WTC11 (cell line): ENCODE measurements around the gene TUBB1. TPM values are rescaled to one million over a fixed set of nuclear protein-coding genes. Genes with fewer than 3 reads are reported as not detected.

Experiments
- ATAC-seq: fragments of 200-7000 bp; cut with Tn5 transposase; 2 replicates; pipeline ENCODE4 v1.10.0; 2021; ENCODE audit warnings: mild to moderate bottlenecking, moderate library complexity
- CTCF ChIA-PET: fragments of 300-600 bp; sonication (Branson Sonifier 250); formaldehyde crosslinking; loops from one replicate; lab custom pipeline; 2021; ENCODE audit warnings: antibody characterized with exemption; lab: Charles Lee
- POLR2A ChIA-PET: fragments of 350-600 bp; sonication (Branson Sonifier 250); formaldehyde crosslinking; loops from one replicate; lab custom pipeline; 2021; ENCODE audit warnings: antibody characterized with exemption; lab: Charles Lee
- DNase-seq: peaks from one replicate; pipeline ENCODE4 v3.0.0; 2021; ENCODE audit warnings: low spot score
- H3K27ac Mint-ChIP-seq: 2 replicates; pipeline ENCODE4 v1.8.0; 2021; ENCODE audit warnings: mixed read lengths
- H3K27me3 Mint-ChIP-seq: 2 replicates; pipeline ENCODE4 v1.8.0; 2021; ENCODE audit warnings: low read depth, mild to moderate bottlenecking, moderate library complexity, mixed read lengths
- H3K36me3 Mint-ChIP-seq: 2 replicates; pipeline ENCODE4 v1.8.0; 2021; ENCODE audit warnings: mixed read lengths
- H3K4me1 Mint-ChIP-seq: 2 replicates; pipeline ENCODE4 v1.8.0; 2022; ENCODE audit warnings: mixed read lengths
- H3K4me3 Mint-ChIP-seq: 2 replicates; pipeline ENCODE4 v1.8.0; 2021; ENCODE audit warnings: mild to moderate bottlenecking, moderate library complexity, mixed read lengths
- H3K9me3 Mint-ChIP-seq: 2 replicates; pipeline ENCODE4 v1.8.0; 2021; ENCODE audit warnings: mixed read lengths
- ATF1 ChIP-seq: sonication (generic); formaldehyde crosslinking; IDR thresholded peaks from 2 replicates; pipeline ENCODE4 v1.8.1; 2023; ENCODE audit warnings: mild to moderate bottlenecking, moderate library complexity, missing genetic modification reagents
- E2F1 ChIP-seq: sonication (generic); formaldehyde crosslinking; IDR thresholded peaks from 2 replicates; pipeline ENCODE4 v1.8.0; 2022; ENCODE audit warnings: mild to moderate bottlenecking, missing genetic modification reagents
- FOXJ3 ChIP-seq: sonication (generic); formaldehyde crosslinking; IDR thresholded peaks from 2 replicates; pipeline ENCODE4 v1.9.0; 2021; ENCODE audit warnings: missing genetic modification reagents, mild to moderate bottlenecking, borderline replicate concordance
- FOXK1 ChIP-seq: sonication (generic); formaldehyde crosslinking; IDR thresholded peaks from 2 replicates; pipeline ENCODE4 v1.8.0; 2022; ENCODE audit warnings: mild to moderate bottlenecking, moderate library complexity, missing genetic modification reagents
- GTF2I ChIP-seq: fragments of 250-450 bp; sonication (Bioruptor Pico); conservative IDR thresholded peaks from 2 replicates; pipeline ENCODE4 v1.4.0; 2021; ENCODE audit warnings: mild to moderate bottlenecking
- MYBL2 ChIP-seq: sonication (generic); formaldehyde crosslinking; IDR thresholded peaks from 2 replicates; pipeline ENCODE4 v1.8.1; 2023; ENCODE audit warnings: mild to moderate bottlenecking, moderate library complexity, missing genetic modification reagents
- OVOL2 ChIP-seq: fragments of 250-450 bp; sonication (Bioruptor Pico); IDR thresholded peaks from 2 replicates; pipeline ENCODE4 v1.9.0; 2021; ENCODE audit warnings: mild to moderate bottlenecking, borderline replicate concordance
- SOX15 ChIP-seq: fragments of 250-450 bp; sonication (Bioruptor Pico); IDR thresholded peaks from 2 replicates; pipeline ENCODE4 v1.9.0; 2021; ENCODE audit warnings: mild to moderate bottlenecking
- TEAD1 ChIP-seq: sonication (generic); formaldehyde crosslinking; IDR thresholded peaks from 2 replicates; pipeline ENCODE4 v1.8.0; 2022; ENCODE audit warnings: mild to moderate bottlenecking, missing genetic modification reagents
- USF2 ChIP-seq: sonication (generic); formaldehyde crosslinking; IDR thresholded peaks from 2 replicates; pipeline ENCODE4 v1.8.1; 2023; ENCODE audit warnings: mild to moderate bottlenecking, missing genetic modification reagents, moderate library complexity
- ZNF121 ChIP-seq: sonication (generic); formaldehyde crosslinking; IDR thresholded peaks from 2 replicates; pipeline ENCODE4 v1.8.0; 2023; ENCODE audit warnings: missing genetic modification reagents
- ZNF263 ChIP-seq: sonication (generic); formaldehyde crosslinking; IDR thresholded peaks from 2 replicates; pipeline ENCODE4 v1.8.1; 2022; ENCODE audit warnings: low read depth, mild to moderate bottlenecking, moderate library complexity, missing genetic modification reagents
- ZNF317 ChIP-seq: sonication (generic); formaldehyde crosslinking; IDR thresholded peaks from 2 replicates; pipeline ENCODE4 v1.8.1; 2023; ENCODE audit warnings: low read depth, mild to moderate bottlenecking, moderate library complexity, missing genetic modification reagents, borderline replicate concordance
- ZNF396 ChIP-seq: fragments of 250-450 bp; sonication (Bioruptor Pico); IDR thresholded peaks from 2 replicates; pipeline ENCODE4 v1.8.0; 2021; ENCODE audit warnings: mild to moderate bottlenecking, moderate library complexity, borderline replicate concordance
- ZNF416 ChIP-seq: fragments of 250-450 bp; sonication (Bioruptor Pico); IDR thresholded peaks from 2 replicates; pipeline ENCODE4 v1.9.0; 2021; ENCODE audit warnings: mild to moderate bottlenecking, inconsistent platforms
- ZNF671 ChIP-seq: fragments of 250-450 bp; sonication (Bioruptor Pico); IDR thresholded peaks from 2 replicates; pipeline ENCODE4 v1.8.0; 2021; ENCODE audit warnings: mild to moderate bottlenecking
- ZSCAN18 ChIP-seq: fragments of 250-450 bp; sonication (Bioruptor Pico); IDR thresholded peaks from 2 replicates; pipeline ENCODE4 v2.1.2; 2022; ENCODE audit warnings: mild to moderate bottlenecking, moderate library complexity
- total RNA-seq: library from RNA; stranded (reverse); gene quantifications from 3 replicates; pipeline ENCODE4 v1.2.3, GENCODE V29; 2021
- TF ChIP-seq, protein P1 (sequence below): sonication (generic); formaldehyde crosslinking; IDR thresholded peaks from 2 replicates; pipeline ENCODE4 v1.8.0; 2022; ENCODE audit warnings: mild to moderate bottlenecking, missing genetic modification reagents
- TF ChIP-seq, protein P2 (sequence below): fragments of 250-450 bp; sonication (Bioruptor Pico); conservative IDR thresholded peaks from 2 replicates; pipeline ENCODE4 v1.9.0; 2021; ENCODE audit warnings: mild to moderate bottlenecking
- TF ChIP-seq, protein P3 (sequence below): sonication (generic); formaldehyde crosslinking; IDR thresholded peaks from 2 replicates; pipeline ENCODE4 v1.8.1; 2023; ENCODE audit warnings: mild to moderate bottlenecking, missing genetic modification reagents, borderline replicate concordance
- TF ChIP-seq, protein P4 (sequence below): sonication (generic); formaldehyde crosslinking; IDR thresholded peaks from 2 replicates; pipeline ENCODE4 v1.8.0; 2023; ENCODE audit warnings: mild to moderate bottlenecking, missing genetic modification reagents

TUBB1 gene
- total RNA-seq, 1 experiment from 2014 or later, result not detected

- Mint-ChIP-seq H3K4me3 (no peak overlapping the region), H3K9me3 (peaks cover 28% of the 10 kb centered on the region), H3K27me3 (peaks cover 3% of the 10 kb centered on the region), H3K36me3 (peaks cover 10% of the 10 kb centered on the region), H3K27ac (no peak overlapping the region), H3K4me1 (no peaks in the 10 kb centered on the region; the same call in 1 of the 2 replicates)
- CTCF ChIA-PET, result interaction anchor here (0.9 kb wide), 1 partner anchor 9 kb away, joined by 4 read pairs; no protein-coding TSS in a partner anchor
- no peak for TF ChIP-seq ZNF121 (CRISPR knock-in tag)
- no peak for TF ChIP-seq MYBL2
- TF ChIP-seq SOX15, result no peak
- TF ChIP-seq FOXK1 (CRISPR knock-in tag), result no peak
- TF ChIP-seq, protein P1, sequence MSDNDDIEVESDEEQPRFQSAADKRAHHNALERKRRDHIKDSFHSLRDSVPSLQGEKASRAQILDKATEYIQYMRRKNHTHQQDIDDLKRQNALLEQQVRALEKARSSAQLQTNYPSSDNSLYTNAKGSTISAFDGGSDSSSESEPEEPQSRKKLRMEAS (CRISPR knock-in tag), result no peak
- no peak for TF ChIP-seq ZNF416 (CRISPR knock-in tag)
- TF ChIP-seq E2F1 (CRISPR knock-in tag), result no peak
- no peak for TF ChIP-seq ZNF671 (CRISPR knock-in tag)
- TF ChIP-seq, protein P2, sequence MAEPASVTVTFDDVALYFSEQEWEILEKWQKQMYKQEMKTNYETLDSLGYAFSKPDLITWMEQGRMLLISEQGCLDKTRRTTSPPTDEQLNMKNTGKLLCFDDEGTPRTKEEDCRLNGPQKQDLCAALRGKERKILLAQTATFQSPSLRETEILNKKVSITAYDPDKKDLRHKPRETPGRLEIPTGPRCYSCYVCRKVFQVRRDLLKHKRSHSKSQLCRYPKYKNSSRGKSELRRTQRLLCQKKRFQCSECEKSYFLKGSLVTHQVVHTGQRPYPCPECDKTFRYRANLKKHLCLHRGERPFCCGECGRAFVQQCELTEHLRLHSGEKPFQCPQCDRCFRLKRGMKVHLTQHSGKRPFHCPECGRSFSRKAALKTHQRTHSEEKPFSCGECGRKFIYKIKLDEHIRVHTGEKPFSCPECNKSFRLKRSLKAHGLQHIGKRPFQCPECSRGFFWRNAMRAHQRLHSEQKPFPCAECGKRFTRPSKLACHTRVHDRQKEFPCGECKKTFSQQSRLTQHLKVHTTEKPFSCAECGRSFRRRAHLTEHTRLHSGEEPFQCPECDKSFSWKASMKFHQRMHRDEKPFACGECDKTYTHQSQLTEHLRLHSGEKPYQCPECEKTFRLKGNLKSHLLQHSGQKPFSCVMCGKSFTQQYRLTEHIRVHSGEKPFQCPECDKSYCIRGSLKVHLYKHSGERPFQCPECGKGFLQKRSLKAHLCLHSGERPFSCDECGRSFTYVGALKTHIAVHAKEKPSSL (CRISPR knock-in tag), result no peak
- TF ChIP-seq, protein P3, sequence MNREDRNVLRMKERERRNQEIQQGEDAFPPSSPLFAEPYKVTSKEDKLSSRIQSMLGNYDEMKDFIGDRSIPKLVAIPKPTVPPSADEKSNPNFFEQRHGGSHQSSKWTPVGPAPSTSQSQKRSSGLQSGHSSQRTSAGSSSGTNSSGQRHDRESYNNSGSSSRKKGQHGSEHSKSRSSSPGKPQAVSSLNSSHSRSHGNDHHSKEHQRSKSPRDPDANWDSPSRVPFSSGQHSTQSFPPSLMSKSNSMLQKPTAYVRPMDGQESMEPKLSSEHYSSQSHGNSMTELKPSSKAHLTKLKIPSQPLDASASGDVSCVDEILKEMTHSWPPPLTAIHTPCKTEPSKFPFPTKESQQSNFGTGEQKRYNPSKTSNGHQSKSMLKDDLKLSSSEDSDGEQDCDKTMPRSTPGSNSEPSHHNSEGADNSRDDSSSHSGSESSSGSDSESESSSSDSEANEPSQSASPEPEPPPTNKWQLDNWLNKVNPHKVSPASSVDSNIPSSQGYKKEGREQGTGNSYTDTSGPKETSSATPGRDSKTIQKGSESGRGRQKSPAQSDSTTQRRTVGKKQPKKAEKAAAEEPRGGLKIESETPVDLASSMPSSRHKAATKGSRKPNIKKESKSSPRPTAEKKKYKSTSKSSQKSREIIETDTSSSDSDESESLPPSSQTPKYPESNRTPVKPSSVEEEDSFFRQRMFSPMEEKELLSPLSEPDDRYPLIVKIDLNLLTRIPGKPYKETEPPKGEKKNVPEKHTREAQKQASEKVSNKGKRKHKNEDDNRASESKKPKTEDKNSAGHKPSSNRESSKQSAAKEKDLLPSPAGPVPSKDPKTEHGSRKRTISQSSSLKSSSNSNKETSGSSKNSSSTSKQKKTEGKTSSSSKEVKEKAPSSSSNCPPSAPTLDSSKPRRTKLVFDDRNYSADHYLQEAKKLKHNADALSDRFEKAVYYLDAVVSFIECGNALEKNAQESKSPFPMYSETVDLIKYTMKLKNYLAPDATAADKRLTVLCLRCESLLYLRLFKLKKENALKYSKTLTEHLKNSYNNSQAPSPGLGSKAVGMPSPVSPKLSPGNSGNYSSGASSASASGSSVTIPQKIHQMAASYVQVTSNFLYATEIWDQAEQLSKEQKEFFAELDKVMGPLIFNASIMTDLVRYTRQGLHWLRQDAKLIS, result no peak
- DNase-seq (no peak), ATAC-seq (no peak)
- POLR2A ChIA-PET, result no interaction called here
Observed at GRCh38 chr20:58971429-58971828, 47.8 kb upstream of the TUBB1 start.

DNA sequence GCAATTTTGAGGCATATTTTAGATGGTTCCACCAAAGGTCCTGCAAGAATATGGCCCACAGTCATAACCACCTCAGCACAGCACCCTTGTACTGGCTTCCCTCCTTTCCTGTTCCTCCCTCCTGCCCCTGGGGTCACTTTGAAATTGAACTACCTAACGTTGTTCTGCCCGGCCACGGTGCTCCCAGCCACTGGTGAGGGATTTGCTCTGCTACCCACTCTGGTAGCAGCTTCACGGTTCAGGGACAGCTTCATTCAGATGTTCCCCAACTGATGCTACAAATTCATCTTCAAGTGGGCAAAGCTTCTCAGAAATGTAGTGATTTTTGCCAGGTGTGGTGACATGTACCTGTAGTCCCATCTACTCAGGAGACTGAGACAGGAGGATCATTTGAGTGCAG lies 46.0 kb upstream of the TUBB1 start:
- H3K27me3 Mint-ChIP-seq, result peaks cover 6% of the 10 kb centered on the region
- CTCF ChIA-PET, result no interaction called here
- DNase-seq, result no peak
- no peak for TF ChIP-seq ATF1 (CRISPR knock-in tag)
- TF ChIP-seq GTF2I, result no peak
- TF ChIP-seq, protein P2 (CRISPR knock-in tag), result no peak
- no peak for TF ChIP-seq TEAD1 (CRISPR knock-in tag)
- TF ChIP-seq ZNF263, result no peak
- TF ChIP-seq ZNF416 (CRISPR knock-in tag), result no peak
- TF ChIP-seq FOXJ3, result no peak
- TF ChIP-seq, protein P4, sequence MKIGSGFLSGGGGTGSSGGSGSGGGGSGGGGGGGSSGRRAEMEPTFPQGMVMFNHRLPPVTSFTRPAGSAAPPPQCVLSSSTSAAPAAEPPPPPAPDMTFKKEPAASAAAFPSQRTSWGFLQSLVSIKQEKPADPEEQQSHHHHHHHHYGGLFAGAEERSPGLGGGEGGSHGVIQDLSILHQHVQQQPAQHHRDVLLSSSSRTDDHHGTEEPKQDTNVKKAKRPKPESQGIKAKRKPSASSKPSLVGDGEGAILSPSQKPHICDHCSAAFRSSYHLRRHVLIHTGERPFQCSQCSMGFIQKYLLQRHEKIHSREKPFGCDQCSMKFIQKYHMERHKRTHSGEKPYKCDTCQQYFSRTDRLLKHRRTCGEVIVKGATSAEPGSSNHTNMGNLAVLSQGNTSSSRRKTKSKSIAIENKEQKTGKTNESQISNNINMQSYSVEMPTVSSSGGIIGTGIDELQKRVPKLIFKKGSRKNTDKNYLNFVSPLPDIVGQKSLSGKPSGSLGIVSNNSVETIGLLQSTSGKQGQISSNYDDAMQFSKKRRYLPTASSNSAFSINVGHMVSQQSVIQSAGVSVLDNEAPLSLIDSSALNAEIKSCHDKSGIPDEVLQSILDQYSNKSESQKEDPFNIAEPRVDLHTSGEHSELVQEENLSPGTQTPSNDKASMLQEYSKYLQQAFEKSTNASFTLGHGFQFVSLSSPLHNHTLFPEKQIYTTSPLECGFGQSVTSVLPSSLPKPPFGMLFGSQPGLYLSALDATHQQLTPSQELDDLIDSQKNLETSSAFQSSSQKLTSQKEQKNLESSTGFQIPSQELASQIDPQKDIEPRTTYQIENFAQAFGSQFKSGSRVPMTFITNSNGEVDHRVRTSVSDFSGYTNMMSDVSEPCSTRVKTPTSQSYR, result no peak
- no peak for TF ChIP-seq OVOL2 (CRISPR knock-in tag)
- no peak for TF ChIP-seq ZNF396 (CRISPR knock-in tag)
- TF ChIP-seq USF2 (CRISPR knock-in tag), result no peak
- no peak for TF ChIP-seq ZSCAN18 (CRISPR knock-in tag)
- TF ChIP-seq ZNF317, result no peak

More for the DNA sequence above, 46.0 kb upstream of the TUBB1 start:
- Mint-ChIP-seq H3K36me3 (peaks cover 10% of the 10 kb centered on the region), H3K4me3 (no peak overlapping the region), H3K9me3 (peaks cover 28% of the 10 kb centered on the region), H3K27ac (no peak overlapping the region), H3K4me1 (peaks cover 5% of the 10 kb centered on the region)
- ATAC-seq, result no peak
- POLR2A ChIA-PET, result no interaction called here
